Gastroesophageal sphincter (tissue), 4 donors: ENCODE measurements around the gene PLCL1. TPM values are rescaled to one million over a fixed set of nuclear protein-coding genes. Genes with fewer than 3 reads are reported as not detected.

Source experiments
- ATAC-seq: fragments of 150-250 bp; one replicate; pipeline ENCODE4 v1.9.1; 2016; ENCODE audit warnings: mild to moderate bottlenecking, moderate library complexity
- H3K27ac ChIP-seq, 4 donors: fragments of 200-600 bp; sonication (generic) in 3 of 4; 1 replicate in 3 of 4; 2 replicates in 1 of 4; pipeline ENCODE4 v1.5.1; 2016 to 2019
- H3K27me3 ChIP-seq: fragments of 200-600 bp; sonication (generic); one replicate; pipeline ENCODE4 v1.5.1; 2019
- H3K36me3 ChIP-seq, 2 donors: fragments of 200-600 bp; sonication (generic); one replicate each; pipeline ENCODE4 v1.5.1; 2019; ENCODE audit warnings: control low read depth in 1 of 2
- H3K4me1 ChIP-seq, 3 donors: fragments of 200-600 bp; sonication (generic); 1 replicate in 2 of 3; 2 replicates in 1 of 3; pipeline ENCODE4 v1.5.1; 2016 to 2019; ENCODE audit warnings: control low read depth in 2 of 3
- H3K4me3 ChIP-seq, 2 donors: fragments of 200-600 bp; sonication (generic); one replicate each; pipeline ENCODE4 v1.5.1; 2019; ENCODE audit warnings: mild to moderate bottlenecking in 1 of 2, moderate library complexity in 1 of 2
- H3K9me3 ChIP-seq, 3 donors: fragments of 200-600 bp; sonication (generic); one replicate each; pipeline ENCODE4 v1.5.1; 2017 to 2019; ENCODE audit warnings: control low read depth in 2 of 3
- CTCF ChIP-seq, 4 experiments: fragments of 200-600 bp in 2 of 4; fragments of 450-650 bp in 2 of 4; sonication (generic) in 1 of 4; IDR thresholded peaks; one replicate each; pipeline ENCODE4 v1.5.1; 2017 to 2019; ENCODE audit warnings: antibody characterized with exemption in 4 of 4, mild to moderate bottlenecking in 2 of 4, moderate library complexity in 2 of 4
- EP300 ChIP-seq: sonication (generic); formaldehyde crosslinking; IDR thresholded peaks from one replicate; pipeline ENCODE4 v1.6.1; 2017; ENCODE audit warnings: antibody characterized with exemption, mild to moderate bottlenecking
- POLR2A ChIP-seq, 2 donors: fragments of 450-650 bp; IDR thresholded peaks; one replicate each; pipeline ENCODE4 v1.6.1; 2017; ENCODE audit warnings: antibody characterized with exemption in 2 of 2, mild to moderate bottlenecking in 2 of 2, moderate library complexity in 1 of 2
- POLR2AphosphoS5 ChIP-seq: sonication (generic); formaldehyde crosslinking; IDR thresholded peaks from one replicate; pipeline ENCODE4 v1.6.1; 2017; ENCODE audit warnings: antibody characterized with exemption
- WGBS, 2 donors: methylation state at CpG; one replicate each; pipeline ENCODE4 v1.1.5; 2018; ENCODE audit warnings: low coverage in 1 of 2; 5-methylcytosine and 5-hydroxymethylcytosine counted together
- total RNA-seq, 4 donors: library from RNA; depleted of rRNA; stranded (reverse); fragments of >200 nt; gene quantifications; one replicate each; pipeline ENCODE4 v1.1.0, GENCODE V29; 2016

Gene PLCL1
- total RNA-seq, 4 donors from 2014 or later, result 23.4 to 89.2 (median 47.4) TPM

- no peak overlapping the region for H3K27ac ChIP-seq
- H3K27me3 ChIP-seq, result no peaks in the 10 kb centered on the region
- no peaks in the 10 kb centered on the region for H3K36me3 ChIP-seq
- no peak overlapping the region for H3K4me3 ChIP-seq
- no peak for ATAC-seq
- H3K4me1 ChIP-seq, result peaks cover 0 to 26% (median under 1%) of the 10 kb centered on the region in 3 donors
- H3K9me3 ChIP-seq, result no peaks in the 10 kb centered on the region
- TF ChIP-seq CTCF (IDR thresholded peaks at IDR 0.05) (no peak), POLR2AphosphoS5 (no peak), POLR2A (IDR thresholded peaks at IDR 0.05) (no peak), EP300 (no peak)
- 48 to 54% methylated on average over 3 of the region's 3 CpGs for WGBS, 2 donors
Measured at GRCh38 chr2:197884252-197884651, 79.9 kb downstream of the PLCL1 start.

- ATAC-seq, result no peak
- Histone ChIP-seq H3K27me3 (no peaks in the 10 kb centered on the region), H3K4me3 (no peak overlapping the region), H3K9me3 (no peaks in the 10 kb centered on the region), H3K36me3 (no peaks in the 10 kb centered on the region), H3K27ac (no peak overlapping the region), H3K4me1 (peaks cover 0 to 26% (median 0%) of the 10 kb centered on the region in 3 donors)
- 93 to 95% methylated on average over 2 to 3 of the region's 3 CpGs for WGBS, 2 donors
- no peak for TF ChIP-seq CTCF (IDR thresholded peaks at IDR 0.05)
- no peak for TF ChIP-seq EP300
- no peak for TF ChIP-seq POLR2A (IDR thresholded peaks at IDR 0.05)
- no peak for TF ChIP-seq POLR2AphosphoS5
Measured at GRCh38 chr2:197885126-197885525, 80.7 kb downstream of the PLCL1 start.

- Histone ChIP-seq H3K36me3 (no peaks in the 10 kb centered on the region), H3K27ac (no peak overlapping the region), H3K27me3 (no peaks in the 10 kb centered on the region), H3K9me3 (no peaks in the 10 kb centered on the region), H3K4me3 (no peak overlapping the region), H3K4me1 (peaks cover 0 to 27% (median 0%) of the 10 kb centered on the region in 3 donors)
- no peak for ATAC-seq
- no peak for TF ChIP-seq POLR2A (IDR thresholded peaks at IDR 0.05)
- no peak for TF ChIP-seq CTCF (IDR thresholded peaks at IDR 0.05)
- TF ChIP-seq EP300, result no peak
- TF ChIP-seq POLR2AphosphoS5, result no peak
- WGBS, 2 donors, result 85 to 88% methylated on average over 3 to 4 of the region's 4 CpGs
Measured at GRCh38 chr2:197885587-197885986, 81.2 kb downstream of the PLCL1 start.

GRCh38 chr2:197888321-197888720, 83.9 kb downstream of the PLCL1 start:
- no peak for ATAC-seq
- TF ChIP-seq EP300 (no peak), POLR2A (IDR thresholded peaks at IDR 0.05) (no peak), POLR2AphosphoS5 (no peak), CTCF (IDR thresholded peaks at IDR 0.05) (no peak)
- H3K4me1 ChIP-seq, result peaks cover 2 to 51% (median 3%) of the 10 kb centered on the region in 3 donors
- H3K4me3 ChIP-seq, result no peak overlapping the region
- no peaks in the 10 kb centered on the region for H3K36me3 ChIP-seq
- H3K9me3 ChIP-seq, result no peaks in the 10 kb centered on the region
- no peak overlapping the region for H3K27ac ChIP-seq
- 86 to 100% methylated on average over 1 of the region's 1 CpG for WGBS, 2 donors
- H3K27me3 ChIP-seq, result no peaks in the 10 kb centered on the region

GRCh38 chr2:197889041-197889440, 84.6 kb downstream of the PLCL1 start:
- peak; percentile 55 for ATAC-seq
- peaks cover 2 to 51% (median 3%) of the 10 kb centered on the region in 3 donors for H3K4me1 ChIP-seq
- no peaks in the 10 kb centered on the region for H3K27me3 ChIP-seq
- no peak overlapping the region for H3K4me3 ChIP-seq
- no peak for TF ChIP-seq POLR2AphosphoS5
- TF ChIP-seq CTCF (IDR thresholded peaks at IDR 0.05), result no peak
- TF ChIP-seq POLR2A (IDR thresholded peaks at IDR 0.05), result no peak
- no peak for TF ChIP-seq EP300
- H3K36me3 ChIP-seq, result no peaks in the 10 kb centered on the region
- no peaks in the 10 kb centered on the region for H3K9me3 ChIP-seq
- no peak overlapping the region for H3K27ac ChIP-seq
- WGBS, 2 donors, result 41 to 47% methylated on average over 2 of the region's 2 CpGs
